OCI-LY1 (cell line): ENCODE results near the gene UCP2.

ENCODE experiments used
- H2AFZ ChIP-seq: fragments of 200-600 bp; sonication (generic), shearing (Covaris generic); 2 replicates; pipeline ENCODE4 v1.6.0; 2014; ENCODE audit warnings: antibody characterized with exemption, mild to moderate bottlenecking, low read length
- H3F3A ChIP-seq: fragments of 200-600 bp; sonication (generic), shearing (Covaris generic); 2 replicates; pipeline ENCODE4 v1.6.0; 2014; ENCODE audit warnings: mild to moderate bottlenecking, antibody characterized with exemption, low read length, moderate library complexity; ENCODE audit not compliant: insufficient read depth
- H3K27ac ChIP-seq: fragments of 200-600 bp; sonication (generic); 2 replicates; pipeline ENCODE4 v1.5.1; 2014; ENCODE audit warnings: low read length, mixed run types, mild to moderate bottlenecking, low read depth; ENCODE audit not compliant: poor library complexity, severe bottlenecking
- H3K27me3 ChIP-seq: fragments of 200-600 bp; sonication (generic); 2 replicates; pipeline ENCODE4 v1.6.0; 2014; ENCODE audit warnings: antibody characterized with exemption, mild to moderate bottlenecking, low read length, moderate library complexity; ENCODE audit not compliant: insufficient read depth
- H3K36me3 ChIP-seq: fragments of 200-600 bp; sonication (generic); 2 replicates; pipeline ENCODE4 v1.6.1; 2014; ENCODE audit warnings: mild to moderate bottlenecking, antibody characterized with exemption, low read length, moderate library complexity, mixed read lengths; ENCODE audit not compliant: insufficient read depth
- H3K4me1 ChIP-seq: fragments of 200-600 bp; sonication (generic); 2 replicates; pipeline ENCODE4 v1.5.1; 2014; ENCODE audit warnings: mild to moderate bottlenecking, low read length, moderate library complexity; ENCODE audit not compliant: insufficient read depth, severe bottlenecking
- H3K4me2 ChIP-seq: fragments of 200-600 bp; sonication (generic), shearing (Covaris generic); 2 replicates; pipeline ENCODE4 v1.6.1; 2014; ENCODE audit warnings: low read length
- H3K4me3 ChIP-seq: fragments of 200-600 bp; sonication (generic); 2 replicates; pipeline ENCODE4 v1.5.1; 2014; ENCODE audit warnings: low read length, low read depth, mild to moderate bottlenecking, mixed read lengths; ENCODE audit not compliant: poor library complexity, severe bottlenecking
- H3K79me2 ChIP-seq: fragments of 200-600 bp; shearing (Covaris generic); 2 replicates; pipeline ENCODE4 v1.6.1; 2016; ENCODE audit warnings: mixed run types, low read length, mixed read lengths; ENCODE audit not compliant: insufficient read depth
- H3K9ac ChIP-seq: fragments of 200-600 bp; sonication (generic), shearing (Covaris generic); 2 replicates; pipeline ENCODE4 v1.6.1; 2014; ENCODE audit warnings: mild to moderate bottlenecking, low read length, mixed read lengths
- H3K9me2 ChIP-seq: fragments of 200-600 bp; sonication (generic), shearing (Covaris generic); 2 replicates; pipeline ENCODE4 v1.6.1; 2014; ENCODE audit warnings: low read depth, mild to moderate bottlenecking, low read length, mixed read lengths
- H3K9me3 ChIP-seq: fragments of 200-600 bp; shearing (Covaris generic); 2 replicates; pipeline ENCODE4 v1.6.1; 2014; ENCODE audit warnings: low read length, mixed read lengths
- H4K20me1 ChIP-seq: fragments of 200-600 bp; sonication (generic), shearing (Covaris generic); 2 replicates; pipeline ENCODE4 v1.6.0; 2016; ENCODE audit warnings: mild to moderate bottlenecking, low read length; ENCODE audit not compliant: insufficient read depth
- CTCF ChIP-seq: fragments of 200-600 bp; sonication (generic), shearing (Covaris generic); IDR thresholded peaks from 2 replicates; pipeline ENCODE4 v1.5.1; 2017; ENCODE audit warnings: mild to moderate bottlenecking, antibody characterized with exemption, low read length, moderate library complexity, mixed read lengths
- EZH2 ChIP-seq: fragments of 200-600 bp; sonication (generic), shearing (Covaris generic); IDR thresholded peaks from 2 replicates; pipeline ENCODE4 v1.8.0; 2017; ENCODE audit warnings: borderline replicate concordance, mixed run types, mild to moderate bottlenecking, antibody characterized with exemption, low read length, moderate library complexity, mixed read lengths

Gene UCP2

DNA sequence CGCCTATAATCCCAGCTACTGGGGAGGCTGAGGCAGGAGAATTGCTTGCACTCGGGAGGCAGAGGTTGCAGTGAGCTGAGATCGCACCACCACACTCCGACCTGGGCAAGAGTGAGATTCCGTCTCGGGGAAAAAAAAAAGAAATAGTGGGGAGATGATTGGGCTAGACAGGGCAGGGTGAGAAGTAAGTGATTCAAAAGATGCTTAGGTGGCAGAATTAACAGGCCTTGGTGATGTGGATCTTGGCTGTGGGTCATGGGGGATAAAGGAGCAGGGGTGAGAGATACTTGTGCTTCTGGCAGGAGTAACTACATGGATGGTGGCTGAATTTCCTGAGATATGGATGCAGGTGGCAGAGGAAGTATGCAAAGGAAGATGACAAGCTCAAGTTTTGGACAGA is 39.4 kb upstream of the UCP2 start:
- no peaks in the 10 kb centered on the region for H4K20me1 ChIP-seq
- H3K79me2 ChIP-seq, result no peaks in the 10 kb centered on the region
- H3K9ac ChIP-seq, result no peak overlapping the region
- H3K9me2 ChIP-seq, result no peaks in the 10 kb centered on the region
- H3K4me3 ChIP-seq, result no peak overlapping the region
- H3K27me3 ChIP-seq, result no peaks in the 10 kb centered on the region
- no peak overlapping the region for H3K4me2 ChIP-seq
- no peaks in the 10 kb centered on the region for H3F3A ChIP-seq
- no peak for TF ChIP-seq CTCF
- no peak for TF ChIP-seq EZH2
- peaks cover 16% of the 10 kb centered on the region for H3K4me1 ChIP-seq
- no peaks in the 10 kb centered on the region for H3K9me3 ChIP-seq
- no peak overlapping the region for H3K27ac ChIP-seq
- H2AFZ ChIP-seq, result no peak overlapping the region
- peaks cover 3% of the 10 kb centered on the region; the same call in 1 of the 2 replicates for H3K36me3 ChIP-seq

GRCh38 chr11:74020539-74020938 is 37.9 kb upstream of the UCP2 start:
- Histone ChIP-seq H2AFZ (no peak overlapping the region), H3K4me2 (no peak overlapping the region; the same call in 1 of the 2 replicates), H4K20me1 (no peaks in the 10 kb centered on the region), H3K4me1 (peaks cover 16% of the 10 kb centered on the region), H3F3A (no peaks in the 10 kb centered on the region), H3K36me3 (peaks cover 3% of the 10 kb centered on the region; the same call in 1 of the 2 replicates), H3K27me3 (no peaks in the 10 kb centered on the region), H3K4me3 (no peak overlapping the region), H3K9me2 (no peaks in the 10 kb centered on the region), H3K9ac (no peak overlapping the region), H3K9me3 (no peaks in the 10 kb centered on the region), H3K79me2 (no peaks in the 10 kb centered on the region), H3K27ac (peak overlapping the region; percentile 40)
- TF ChIP-seq CTCF (no peak), EZH2 (no peak)

- H3K27ac ChIP-seq, result peak overlapping the region; percentile 40
Measured at GRCh38 chr11:74019860-74020259, 37.2 kb upstream of the UCP2 start.

More at GRCh38 chr11:74019860-74020259, 37.2 kb upstream of the UCP2 start:
- no peak overlapping the region for H3K4me3 ChIP-seq
- H3K79me2 ChIP-seq, result no peaks in the 10 kb centered on the region
- H3K36me3 ChIP-seq, result peaks cover 3% of the 10 kb centered on the region; the same call in 1 of the 2 replicates
- H2AFZ ChIP-seq, result no peak overlapping the region
- H3F3A ChIP-seq, result no peaks in the 10 kb centered on the region
- no peak overlapping the region for H3K9ac ChIP-seq
- H3K4me1 ChIP-seq, result peaks cover 16% of the 10 kb centered on the region
- no peaks in the 10 kb centered on the region for H3K27me3 ChIP-seq
- TF ChIP-seq EZH2 (no peak), CTCF (no peak)
- no peak overlapping the region for H3K4me2 ChIP-seq
- H4K20me1 ChIP-seq, result no peaks in the 10 kb centered on the region
- no peaks in the 10 kb centered on the region for H3K9me3 ChIP-seq
- no peaks in the 10 kb centered on the region for H3K9me2 ChIP-seq
